ES-I3 (cell line): ENCODE results near the gene ZDHHC14.

Experiments used
- H3K36me3 ChIP-seq: 2 replicates; pipeline ENCODE4 v1.6.1; 2013; ENCODE audit warnings: mild to moderate bottlenecking, low read length, control low read depth, moderate library complexity; ENCODE audit not compliant: insufficient read depth
- H3K4me1 ChIP-seq: 2 replicates; pipeline ENCODE4 v1.6.1; 2013; ENCODE audit warnings: mild to moderate bottlenecking, control low read depth, low read length; ENCODE audit not compliant: insufficient read depth
- H3K9ac ChIP-seq: 2 replicates; pipeline ENCODE4 v1.6.1; 2013; ENCODE audit warnings: low read depth, mild to moderate bottlenecking, low read length, moderate library complexity
- H3K9me3 ChIP-seq: 2 replicates; pipeline ENCODE4 v1.6.1; 2013; ENCODE audit warnings: mild to moderate bottlenecking, low read length, moderate library complexity; ENCODE audit not compliant: control insufficient read depth, insufficient read depth

ZDHHC14 gene

GRCh38 chr6:157637516-157637915, 256.5 kb downstream of the ZDHHC14 start:
- H3K4me1 ChIP-seq = 0 out of 2 replicates have a peak, but pooled peaks cover 4% of the 10 kb centered on the region
- no peaks in the 10 kb centered on the region for H3K36me3 ChIP-seq
- H3K9me3 ChIP-seq = no peaks in the 10 kb centered on the region
- no peak overlapping the region for H3K9ac ChIP-seq

- Histone ChIP-seq H3K36me3 (no peaks in the 10 kb centered on the region), H3K9me3 (no peaks in the 10 kb centered on the region), H3K4me1 (0 out of 2 replicates have a peak, but pooled peaks cover 4% of the 10 kb centered on the region), H3K9ac (no peak overlapping the region)
These were observed 257.1 kb downstream of the ZDHHC14 start for GRCh38 chr6:157637941-157638662.

DNA sequence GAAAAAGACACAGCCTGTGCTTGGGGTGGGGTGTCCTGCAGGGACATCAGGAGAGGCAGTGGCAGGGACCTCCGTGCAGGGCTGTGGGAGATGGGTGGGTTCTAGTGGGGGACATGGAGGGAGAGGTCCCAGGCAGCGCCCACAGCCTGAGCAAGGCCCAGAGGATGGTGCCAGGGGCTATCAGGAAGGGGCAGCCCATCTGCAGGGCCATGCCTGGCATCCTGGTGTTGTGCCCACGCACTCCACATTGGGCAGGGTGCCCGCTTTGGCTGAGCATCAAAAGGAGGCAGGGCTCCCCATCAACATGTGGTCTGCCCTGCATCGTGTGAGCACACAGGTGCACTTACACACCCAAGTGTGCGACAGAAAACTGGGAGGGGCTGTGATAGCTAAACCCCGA, 257.8 kb downstream of the ZDHHC14 start:
- 0 out of 2 replicates have a peak, but pooled peaks cover 4% of the 10 kb centered on the region for H3K4me1 ChIP-seq
- H3K9ac ChIP-seq = no peak overlapping the region
- H3K36me3 ChIP-seq = no peaks in the 10 kb centered on the region
- H3K9me3 ChIP-seq = no peaks in the 10 kb centered on the region

- H3K4me1 ChIP-seq = no peaks in the 10 kb centered on the region
- no peaks in the 10 kb centered on the region for H3K9me3 ChIP-seq
- H3K36me3 ChIP-seq = no peaks in the 10 kb centered on the region
- H3K9ac ChIP-seq = no peak overlapping the region
These were observed 259.9 kb downstream of the ZDHHC14 start for GRCh38 chr6:157640746-157641451.

GRCh38 chr6:157641837-157642236, 260.8 kb downstream of the ZDHHC14 start:
- Histone ChIP-seq H3K9me3 (no peaks in the 10 kb centered on the region), H3K9ac (no peak overlapping the region), H3K36me3 (no peaks in the 10 kb centered on the region), H3K4me1 (no peaks in the 10 kb centered on the region)

- Histone ChIP-seq H3K36me3 (no peaks in the 10 kb centered on the region), H3K9me3 (no peaks in the 10 kb centered on the region), H3K4me1 (no peaks in the 10 kb centered on the region), H3K9ac (no peak overlapping the region)
These were observed 261.7 kb downstream of the ZDHHC14 start for GRCh38 chr6:157642736-157643135.

DNA sequence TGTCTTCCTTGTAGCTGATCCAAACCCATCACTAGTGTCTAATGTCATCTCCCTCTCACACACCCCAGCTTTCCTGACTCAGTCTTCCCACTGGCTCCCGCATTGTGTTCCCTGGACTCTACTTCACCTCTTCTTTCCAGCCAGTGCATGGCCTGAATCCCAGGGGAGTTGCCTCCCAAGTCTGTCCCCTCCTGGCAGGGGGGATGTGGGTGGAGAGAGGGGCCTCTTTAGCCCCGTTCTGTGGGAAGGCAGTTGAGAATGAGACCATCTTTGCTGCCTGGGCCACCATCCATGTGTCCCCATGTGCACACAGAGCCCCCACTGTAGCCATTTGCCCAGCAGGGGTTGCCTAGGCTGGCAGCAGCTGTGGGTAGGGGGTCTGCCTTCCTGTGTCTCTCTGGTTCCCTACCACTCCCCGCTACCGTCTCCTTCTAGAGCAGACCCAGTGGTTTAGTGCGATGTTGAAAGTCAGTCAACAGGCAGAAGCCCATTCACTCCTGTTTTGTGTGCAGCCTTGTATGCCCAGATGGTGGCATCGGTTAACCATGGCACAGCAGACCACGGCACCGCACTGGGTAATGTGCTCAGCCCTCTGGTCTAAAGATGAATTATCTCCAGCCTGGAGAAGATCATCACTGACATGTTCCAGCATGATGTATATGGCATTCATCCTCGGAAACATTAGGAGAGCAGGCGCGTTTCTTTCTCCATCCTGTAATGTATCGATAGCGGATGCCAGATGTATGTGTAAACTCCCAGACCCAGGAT, 263.2 kb downstream of the ZDHHC14 start:
- no peak overlapping the region for H3K9ac ChIP-seq
- H3K4me1 ChIP-seq = no peaks in the 10 kb centered on the region
- H3K9me3 ChIP-seq = no peaks in the 10 kb centered on the region
- no peaks in the 10 kb centered on the region for H3K36me3 ChIP-seq

DNA sequence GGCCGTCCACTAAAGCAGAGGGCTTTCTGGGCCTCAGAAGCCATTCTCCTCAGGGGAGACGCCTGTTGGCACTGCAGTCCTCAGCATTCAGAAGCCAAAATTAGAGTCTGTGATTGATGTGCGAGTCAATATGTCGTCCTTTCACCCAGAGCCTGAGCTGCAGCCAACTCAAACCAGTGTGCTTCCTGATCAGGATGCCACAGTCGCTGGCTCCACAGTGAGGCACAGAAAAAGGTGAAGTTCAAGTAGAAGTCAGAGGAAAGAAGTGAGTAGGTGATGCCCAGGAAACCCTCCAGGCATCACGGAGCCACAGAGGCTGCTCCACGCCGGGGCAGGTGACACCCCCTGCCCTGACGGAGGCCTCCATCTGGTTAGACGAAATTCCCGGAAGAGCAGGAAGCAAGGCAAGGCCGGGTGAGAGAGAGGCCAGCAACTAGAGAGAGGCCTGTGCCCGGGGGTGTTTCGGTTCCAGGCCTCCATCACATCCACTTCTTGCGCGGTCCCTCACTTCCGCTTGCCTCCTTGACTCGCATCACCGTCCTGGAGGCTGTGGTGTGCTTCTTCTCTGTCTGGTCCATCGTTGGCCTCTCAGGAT, 264.3 kb downstream of the ZDHHC14 start:
- no peaks in the 10 kb centered on the region for H3K9me3 ChIP-seq
- no peaks in the 10 kb centered on the region for H3K36me3 ChIP-seq
- no peaks in the 10 kb centered on the region for H3K4me1 ChIP-seq
- H3K9ac ChIP-seq = no peak overlapping the region

DNA sequence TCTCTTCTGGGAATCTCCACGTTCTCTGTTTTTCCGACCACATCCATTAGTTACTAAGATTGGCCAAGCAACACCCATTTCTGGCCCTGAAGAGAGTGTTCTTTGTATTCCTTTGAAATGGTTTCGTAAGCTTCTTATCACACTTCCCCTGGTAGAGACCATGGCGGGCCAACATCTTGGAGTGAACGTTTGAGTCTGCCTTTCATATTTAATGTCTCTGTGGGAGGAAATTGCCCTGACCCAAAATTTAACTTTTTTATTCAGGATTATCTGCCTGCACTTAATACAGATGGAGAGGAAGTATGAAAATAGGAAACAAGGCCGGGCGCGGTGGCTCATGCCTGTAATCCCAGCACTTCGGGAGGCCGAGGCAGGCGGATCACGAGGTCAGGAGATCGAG, 265.0 kb downstream of the ZDHHC14 start:
- Histone ChIP-seq H3K9me3 (no peaks in the 10 kb centered on the region), H3K9ac (no peak overlapping the region), H3K4me1 (no peaks in the 10 kb centered on the region), H3K36me3 (no peaks in the 10 kb centered on the region)

GRCh38 chr6:157647261-157647915, 266.4 kb downstream of the ZDHHC14 start:
- Histone ChIP-seq H3K4me1 (no peaks in the 10 kb centered on the region), H3K9me3 (no peaks in the 10 kb centered on the region), H3K36me3 (no peaks in the 10 kb centered on the region), H3K9ac (no peak overlapping the region)

- H3K9me3 ChIP-seq = no peaks in the 10 kb centered on the region
- H3K36me3 ChIP-seq = no peaks in the 10 kb centered on the region
- no peaks in the 10 kb centered on the region for H3K4me1 ChIP-seq
- H3K9ac ChIP-seq = no peak overlapping the region
These were observed 267.6 kb downstream of the ZDHHC14 start for GRCh38 chr6:157648561-157648960.

DNA sequence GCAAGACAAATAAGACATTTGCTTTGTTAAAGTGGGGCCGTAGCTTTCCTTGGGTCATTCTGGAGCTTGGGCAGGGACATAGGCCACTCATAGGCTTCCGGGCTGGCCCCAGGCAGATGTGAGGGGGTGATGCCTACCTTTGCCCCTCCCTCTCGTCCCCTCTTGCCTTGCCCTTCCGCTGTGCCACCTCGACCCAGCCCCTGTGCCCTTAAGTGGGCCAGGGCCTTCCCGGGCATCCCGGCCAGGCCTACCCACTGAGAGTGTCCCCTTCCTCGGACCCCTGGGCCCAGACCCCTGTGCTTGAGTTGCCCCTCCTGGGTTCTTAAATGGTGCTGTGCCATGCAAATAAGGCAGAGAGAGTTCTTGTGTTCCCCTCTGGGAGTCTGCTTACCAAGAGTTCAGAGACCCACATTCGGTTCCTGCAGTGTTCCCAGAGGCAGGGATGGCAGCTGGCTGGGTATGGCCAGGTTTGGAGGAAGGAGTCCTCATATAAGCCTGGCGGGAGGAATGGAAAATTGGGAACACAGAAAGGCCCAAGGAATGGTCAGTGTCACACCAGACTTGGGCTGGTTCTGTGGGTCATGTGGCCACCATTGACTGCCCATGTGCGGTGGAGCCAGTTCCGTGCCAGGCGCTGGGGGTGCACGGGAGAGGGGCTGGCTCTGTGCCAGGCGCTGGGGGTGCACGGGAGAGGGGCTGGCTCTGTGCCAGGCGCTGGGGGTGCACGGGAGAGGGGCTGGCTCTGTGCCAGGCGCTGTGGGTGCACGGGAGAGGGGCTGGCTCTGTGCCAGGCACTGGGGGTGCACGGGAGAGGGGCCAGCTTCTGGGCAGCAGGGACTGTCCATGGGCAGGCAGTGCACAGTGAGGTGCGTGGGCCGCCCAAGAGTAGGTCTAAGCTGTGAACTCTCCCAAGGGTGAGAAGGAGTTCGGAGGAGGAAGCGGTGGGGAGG, 268.6 kb downstream of the ZDHHC14 start:
- no peaks in the 10 kb centered on the region for H3K9me3 ChIP-seq

GRCh38 chr6:157650261-157650640, 269.3 kb downstream of the ZDHHC14 start:
- Histone ChIP-seq H3K4me1 (no peaks in the 10 kb centered on the region), H3K36me3 (no peaks in the 10 kb centered on the region), H3K9ac (no peak overlapping the region), H3K9me3 (no peaks in the 10 kb centered on the region)

More for the DNA sequence above, 268.6 kb downstream of the ZDHHC14 start:
- Histone ChIP-seq H3K4me1 (no peaks in the 10 kb centered on the region), H3K9ac (no peak overlapping the region), H3K36me3 (no peaks in the 10 kb centered on the region)
